OCI-LY1 (cell line): ENCODE measurements around the gene PADI4.

ENCODE experiments used
- CTCF ChIP-seq: fragments of 200-600 bp; sonication (generic), shearing (Covaris generic); IDR thresholded peaks from 2 replicates; pipeline ENCODE4 v1.5.1; 2017; ENCODE audit warnings: mild to moderate bottlenecking, antibody characterized with exemption, low read length, moderate library complexity, mixed read lengths
- EZH2 ChIP-seq: fragments of 200-600 bp; sonication (generic), shearing (Covaris generic); IDR thresholded peaks from 2 replicates; pipeline ENCODE4 v1.8.0; 2017; ENCODE audit warnings: borderline replicate concordance, mixed run types, mild to moderate bottlenecking, antibody characterized with exemption, low read length, moderate library complexity, mixed read lengths

DNA sequence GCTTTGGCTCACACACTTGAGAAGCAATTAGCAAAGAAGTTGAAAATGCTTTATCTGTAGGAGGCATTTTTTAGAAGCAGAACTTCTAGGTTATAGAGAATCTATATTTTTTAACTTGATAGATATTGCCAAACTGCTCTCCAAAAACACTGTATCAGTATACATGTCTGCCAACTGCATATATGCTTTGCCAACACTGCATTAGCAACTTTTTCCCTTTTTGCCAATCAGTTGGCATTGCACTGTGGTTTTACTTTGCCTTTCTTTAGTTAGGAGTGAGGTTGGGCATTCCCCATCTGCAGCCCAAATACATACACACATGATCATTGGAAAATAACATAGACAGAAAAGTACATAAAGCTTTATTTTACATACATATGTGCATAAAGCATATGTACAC lies 44.1 kb upstream of the PADI4 start:
- no peak for TF ChIP-seq EZH2
- TF ChIP-seq CTCF = no peak
